A673 (cell line): ENCODE data around the gene TNFRSF6B.

ENCODE experiments used
- EZH2 ChIP-seq: fragments of 200-600 bp; sonication (generic); IDR thresholded peaks from 2 replicates; pipeline ENCODE4 v1.6.1; 2017; ENCODE audit warnings: borderline replicate concordance, low read depth, mild to moderate bottlenecking, mixed read lengths, antibody characterized with exemption, low read length; ENCODE audit not compliant: poor library complexity, severe bottlenecking
- TF ChIP-seq, protein P1 (sequence below): fragments of 300-800, 200-600 bp; sonication (generic); conservative IDR thresholded peaks from 2 replicates; pipeline ENCODE4 v1.5.1; 2017; ENCODE audit warnings: low read depth, mild to moderate bottlenecking, antibody characterized with exemption, low read length, moderate library complexity, mixed read lengths

DNA sequence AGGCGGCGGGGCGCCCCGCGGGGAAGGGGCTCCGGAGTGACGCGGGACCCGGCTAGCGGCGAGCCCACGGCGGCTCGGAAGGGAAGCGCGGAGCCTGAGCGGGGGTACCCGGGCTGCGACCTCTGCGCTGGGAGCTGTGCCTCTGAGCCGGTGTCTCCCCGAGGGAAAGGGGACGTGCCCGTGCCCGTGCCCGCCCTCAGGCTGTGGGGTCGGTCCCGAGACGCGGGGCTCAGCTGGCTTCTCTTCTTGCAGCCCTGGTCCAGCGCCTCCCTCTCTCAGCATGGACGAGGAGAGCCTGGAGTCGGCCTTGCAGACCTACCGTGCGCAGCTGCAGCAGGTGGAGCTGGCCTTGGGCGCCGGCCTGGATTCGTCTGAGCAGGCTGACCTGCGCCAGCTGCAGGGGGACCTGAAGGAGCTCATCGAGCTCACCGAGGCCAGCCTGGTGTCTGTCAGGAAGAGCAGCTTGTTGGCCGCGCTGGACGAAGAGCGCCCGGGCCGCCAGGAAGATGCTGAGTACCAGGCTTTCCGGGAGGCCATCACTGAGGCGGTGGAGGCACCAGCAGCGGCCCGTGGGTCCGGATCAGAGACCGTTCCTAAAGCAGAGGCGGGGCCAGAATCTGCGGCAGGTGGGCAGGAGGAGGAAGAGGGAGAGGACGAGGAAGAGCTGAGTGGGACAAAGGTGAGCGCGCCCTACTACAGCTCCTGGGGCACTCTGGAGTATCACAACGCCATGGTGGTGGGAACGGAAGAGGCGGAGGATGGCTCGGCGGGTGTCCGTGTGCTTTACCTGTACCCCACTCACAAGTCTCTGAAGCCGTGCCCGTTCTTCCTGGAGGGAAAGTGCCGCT, 12.1 kb downstream of the TNFRSF6B start:
- TF ChIP-seq, protein P1, sequence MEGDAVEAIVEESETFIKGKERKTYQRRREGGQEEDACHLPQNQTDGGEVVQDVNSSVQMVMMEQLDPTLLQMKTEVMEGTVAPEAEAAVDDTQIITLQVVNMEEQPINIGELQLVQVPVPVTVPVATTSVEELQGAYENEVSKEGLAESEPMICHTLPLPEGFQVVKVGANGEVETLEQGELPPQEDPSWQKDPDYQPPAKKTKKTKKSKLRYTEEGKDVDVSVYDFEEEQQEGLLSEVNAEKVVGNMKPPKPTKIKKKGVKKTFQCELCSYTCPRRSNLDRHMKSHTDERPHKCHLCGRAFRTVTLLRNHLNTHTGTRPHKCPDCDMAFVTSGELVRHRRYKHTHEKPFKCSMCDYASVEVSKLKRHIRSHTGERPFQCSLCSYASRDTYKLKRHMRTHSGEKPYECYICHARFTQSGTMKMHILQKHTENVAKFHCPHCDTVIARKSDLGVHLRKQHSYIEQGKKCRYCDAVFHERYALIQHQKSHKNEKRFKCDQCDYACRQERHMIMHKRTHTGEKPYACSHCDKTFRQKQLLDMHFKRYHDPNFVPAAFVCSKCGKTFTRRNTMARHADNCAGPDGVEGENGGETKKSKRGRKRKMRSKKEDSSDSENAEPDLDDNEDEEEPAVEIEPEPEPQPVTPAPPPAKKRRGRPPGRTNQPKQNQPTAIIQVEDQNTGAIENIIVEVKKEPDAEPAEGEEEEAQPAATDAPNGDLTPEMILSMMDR, result no peak
- no peak for TF ChIP-seq EZH2
